HG03025 (cell line): ENCODE results near the gene NRARP.
"Not testable (repeated sequence)": the region's sequence is repeated elsewhere in the genome, so short reads cannot be mapped to it uniquely, and the experiment has no call there.

Experiments
- ATAC-seq: cut with Tn5 transposase; IDR thresholded peaks from one replicate; pipeline ENCODE4 v1.9.1; 2021; ENCODE audit warnings: mild to moderate bottlenecking, moderate library complexity; ENCODE audit not compliant: unreplicated experiment, low FRiP score

NRARP gene

DNA sequence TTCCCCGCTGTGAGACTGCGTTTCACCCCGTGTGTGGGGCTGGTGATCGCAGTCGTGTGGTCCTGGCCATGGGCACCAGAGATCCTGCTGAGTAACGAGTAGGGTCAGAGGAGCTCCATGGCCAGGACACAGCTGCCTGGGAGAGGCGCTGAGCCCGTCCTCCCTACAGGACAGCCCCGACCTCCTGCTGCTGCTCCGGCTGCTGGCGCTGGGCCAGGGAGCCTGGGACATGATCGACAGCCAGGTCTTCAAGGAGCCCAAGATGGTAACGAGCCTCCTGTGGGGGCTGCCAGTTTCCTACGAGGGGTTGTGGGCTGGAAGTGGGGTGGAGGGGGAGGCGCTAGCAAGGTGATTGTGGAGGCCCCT, 35.9 kb downstream of the NRARP start:
- no peak for ATAC-seq

GRCh38 chr9:137265496-137266161, 36.4 kb downstream of the NRARP start:
- ATAC-seq, result no peak

DNA sequence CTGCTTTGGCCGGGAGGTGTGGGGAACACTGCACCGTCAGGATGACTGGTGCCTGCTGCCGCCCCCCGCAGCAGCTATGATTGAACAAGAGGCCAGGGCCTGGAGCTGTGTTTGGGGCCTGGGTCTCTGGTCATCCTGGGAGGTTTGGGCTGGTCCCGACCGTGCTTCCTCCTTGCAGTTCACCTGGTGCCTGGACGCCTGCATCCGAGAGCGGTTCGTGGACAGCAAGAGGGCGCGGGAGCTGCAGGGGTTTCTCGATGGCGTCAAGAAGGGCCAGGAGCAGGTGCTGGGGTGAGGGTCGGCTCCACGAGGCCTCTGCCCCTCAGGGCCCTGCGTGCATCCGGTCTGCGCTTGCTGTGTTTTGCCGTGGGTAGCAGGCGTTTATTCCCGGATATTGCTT, 38.0 kb downstream of the NRARP start:
- ATAC-seq, result no peak

DNA sequence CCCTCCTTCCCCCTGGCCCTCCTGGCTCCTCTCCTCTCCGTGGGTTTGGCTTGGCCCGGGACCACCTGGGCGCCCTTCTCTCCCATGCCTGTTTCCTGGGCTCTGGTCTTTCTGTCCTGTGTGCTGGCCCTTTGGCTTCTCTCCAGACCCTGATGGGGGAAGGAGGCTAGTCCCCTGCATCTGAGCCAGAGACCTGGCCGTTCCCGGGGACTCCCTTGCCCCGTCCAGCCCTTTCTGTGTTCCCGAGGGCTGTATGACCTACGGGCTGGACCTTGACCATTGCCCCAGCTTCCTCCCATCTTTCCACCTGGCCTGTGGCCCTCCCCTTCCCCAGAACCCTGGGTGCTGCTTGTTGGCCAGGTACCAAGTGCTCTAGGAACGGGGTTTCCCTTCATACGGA, 38.6 kb downstream of the NRARP start:
- no peak for ATAC-seq

DNA sequence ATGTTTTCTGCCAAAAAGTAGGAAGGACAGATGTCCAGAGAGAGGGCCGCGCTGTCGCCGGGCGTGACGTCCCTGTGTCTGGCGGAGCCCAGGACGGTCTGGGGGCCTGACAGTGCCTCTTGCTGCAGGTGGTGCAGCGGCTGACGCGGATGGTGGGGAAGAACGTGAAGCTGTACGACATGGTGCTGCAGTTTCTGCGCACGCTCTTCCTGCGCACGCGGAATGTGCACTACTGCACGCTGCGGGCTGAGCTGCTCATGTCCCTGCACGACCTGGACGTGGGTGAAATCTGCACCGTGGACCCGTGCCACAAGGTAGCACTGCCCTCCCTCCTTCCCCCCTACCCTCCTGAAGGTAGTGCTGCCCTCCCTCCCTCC, 39.2 kb downstream of the NRARP start:
- no peak for ATAC-seq

DNA sequence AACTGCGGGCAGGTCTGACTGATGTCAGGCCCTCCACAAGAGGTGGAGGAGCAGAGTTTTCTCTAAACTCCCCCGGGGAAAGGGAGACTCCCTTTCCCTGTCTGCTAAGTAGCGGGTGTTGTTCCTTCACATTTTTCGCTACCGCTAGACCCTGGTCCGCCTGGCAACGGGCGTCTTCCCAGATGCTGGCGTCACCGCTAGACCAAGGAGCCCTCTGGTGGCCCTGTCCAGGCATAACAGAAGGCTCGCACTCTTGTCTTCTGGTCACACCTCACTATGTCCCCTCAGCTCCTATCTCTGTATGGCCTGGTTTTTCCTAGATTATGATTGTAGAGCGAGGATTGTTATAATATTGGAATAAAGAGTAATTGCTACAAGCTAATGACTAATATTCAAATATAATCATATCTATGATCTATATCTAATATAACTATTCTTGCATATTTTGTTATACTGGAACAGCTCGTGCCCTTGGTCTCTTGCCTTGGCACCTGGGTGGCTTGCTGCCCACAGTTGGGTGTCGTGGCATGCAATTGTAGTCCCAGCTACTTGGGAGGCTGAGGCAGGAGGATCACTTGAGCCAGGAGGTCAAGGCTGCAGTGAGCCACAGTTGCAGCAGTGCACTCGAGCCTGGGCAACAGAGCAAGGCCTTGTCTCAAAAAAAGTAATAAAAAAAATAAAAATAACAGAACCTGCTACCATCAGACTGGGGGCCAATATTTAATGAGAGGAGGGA, 39.7 kb downstream of the NRARP start:
- not testable (repeated sequence) for ATAC-seq

DNA sequence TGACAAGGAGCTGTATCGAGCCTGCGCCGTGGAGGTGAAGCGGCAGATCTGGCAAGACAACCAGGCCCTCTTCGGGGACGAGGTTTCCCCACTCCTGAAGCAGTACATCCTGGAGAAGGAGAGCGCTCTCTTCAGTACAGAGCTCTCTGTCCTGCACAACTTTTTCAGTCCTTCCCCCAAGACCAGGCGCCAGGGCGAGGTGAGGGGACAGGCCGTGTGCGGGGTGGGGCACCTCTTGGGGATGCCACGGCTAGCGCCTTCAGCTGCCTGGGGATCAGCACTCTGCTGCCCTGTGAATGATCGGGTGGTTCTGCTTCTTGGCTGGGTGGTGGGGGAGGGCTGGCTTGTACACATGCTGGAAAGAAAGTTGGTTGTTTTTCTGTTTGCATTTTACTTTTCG, 45.2 kb downstream of the NRARP start:
- no peak for ATAC-seq

- ATAC-seq, result no peak
Measured at GRCh38 chr9:137256362-137256761, 45.7 kb downstream of the NRARP start.

DNA sequence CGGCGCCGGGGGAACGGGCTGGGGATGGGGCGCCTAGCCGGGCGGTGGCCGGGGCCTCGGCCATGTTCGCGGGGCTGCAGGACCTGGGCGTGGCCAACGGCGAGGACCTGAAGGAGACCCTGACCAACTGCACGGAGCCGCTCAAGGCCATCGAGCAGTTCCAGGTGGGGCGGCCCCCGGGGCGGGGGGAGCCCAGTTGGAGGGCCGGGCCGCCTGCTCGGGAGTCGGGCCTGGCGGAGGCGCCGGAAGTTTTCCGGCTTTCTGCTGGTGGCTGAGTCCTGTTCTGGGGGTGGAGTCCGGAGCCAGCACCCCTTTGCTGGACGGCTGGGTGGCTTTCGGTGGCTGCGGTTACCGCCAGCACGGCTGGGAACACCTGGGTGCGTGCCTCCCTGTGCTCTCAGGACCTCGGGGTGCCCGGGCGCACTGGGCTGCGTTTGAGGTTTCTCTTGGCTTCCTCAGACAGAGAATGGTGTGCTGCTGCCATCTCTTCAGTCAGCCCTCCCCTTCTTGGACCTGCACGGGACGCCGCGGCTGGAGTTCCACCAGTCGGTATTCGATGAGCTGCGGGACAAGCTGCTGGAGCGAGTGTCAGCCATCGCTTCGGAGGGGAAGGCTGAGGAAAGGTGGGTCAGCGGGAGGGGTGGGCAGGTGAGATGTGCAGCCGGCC, 46.5 kb downstream of the NRARP start:
- no peak for ATAC-seq

GRCh38 chr9:137254624-137255447, 47.2 kb downstream of the NRARP start, which contains the start of gene NELFB:
NELFB (plus strand) TSS chr9:137255327.
- ATAC-seq, result peak; percentile 79

DNA sequence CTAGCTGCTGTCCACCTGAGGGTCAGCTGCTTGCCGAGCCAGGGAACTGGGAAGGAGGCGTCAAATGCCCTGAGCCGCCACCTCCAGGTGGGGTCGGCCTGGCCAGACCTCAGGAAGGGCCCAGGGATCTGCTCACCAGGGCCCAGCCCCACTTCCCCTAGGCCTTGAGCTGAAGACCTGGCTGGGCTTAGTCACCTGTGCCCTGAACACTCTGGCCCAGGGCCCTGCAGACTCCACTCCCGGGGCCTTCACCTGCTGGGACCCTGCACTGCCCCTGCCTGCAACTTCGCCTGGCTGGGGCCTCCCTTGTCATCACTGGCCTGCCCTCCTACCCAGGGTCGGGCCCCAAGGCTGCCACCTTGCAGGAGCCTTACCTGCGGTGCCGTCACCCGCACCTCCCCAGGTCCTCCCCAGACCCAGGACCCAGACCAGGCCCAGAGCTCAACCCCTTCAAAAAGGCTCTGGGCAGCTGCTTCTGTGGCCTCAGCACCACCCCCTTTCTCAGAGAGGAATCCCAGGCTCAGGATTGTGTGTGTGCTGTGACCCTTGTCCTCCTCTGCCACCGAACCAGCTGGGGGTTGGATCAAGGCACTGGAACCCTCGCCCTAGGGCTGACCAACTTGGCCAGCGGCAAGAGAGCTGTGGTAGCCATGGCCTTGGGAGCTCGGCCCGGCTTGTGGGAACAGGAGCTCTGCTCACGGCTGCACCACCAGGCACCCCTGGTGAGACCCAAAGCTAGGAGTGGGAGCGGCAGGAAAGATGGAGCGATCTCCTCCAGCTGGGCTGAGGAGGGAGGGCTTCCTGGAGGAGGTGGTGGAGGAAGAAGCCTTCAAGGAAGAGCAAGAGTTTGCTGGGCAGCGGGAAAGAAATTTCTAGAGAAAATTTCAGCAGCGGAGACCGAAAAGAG, 48.1 kb downstream of the NRARP start:
- ATAC-seq, result no peak

DNA sequence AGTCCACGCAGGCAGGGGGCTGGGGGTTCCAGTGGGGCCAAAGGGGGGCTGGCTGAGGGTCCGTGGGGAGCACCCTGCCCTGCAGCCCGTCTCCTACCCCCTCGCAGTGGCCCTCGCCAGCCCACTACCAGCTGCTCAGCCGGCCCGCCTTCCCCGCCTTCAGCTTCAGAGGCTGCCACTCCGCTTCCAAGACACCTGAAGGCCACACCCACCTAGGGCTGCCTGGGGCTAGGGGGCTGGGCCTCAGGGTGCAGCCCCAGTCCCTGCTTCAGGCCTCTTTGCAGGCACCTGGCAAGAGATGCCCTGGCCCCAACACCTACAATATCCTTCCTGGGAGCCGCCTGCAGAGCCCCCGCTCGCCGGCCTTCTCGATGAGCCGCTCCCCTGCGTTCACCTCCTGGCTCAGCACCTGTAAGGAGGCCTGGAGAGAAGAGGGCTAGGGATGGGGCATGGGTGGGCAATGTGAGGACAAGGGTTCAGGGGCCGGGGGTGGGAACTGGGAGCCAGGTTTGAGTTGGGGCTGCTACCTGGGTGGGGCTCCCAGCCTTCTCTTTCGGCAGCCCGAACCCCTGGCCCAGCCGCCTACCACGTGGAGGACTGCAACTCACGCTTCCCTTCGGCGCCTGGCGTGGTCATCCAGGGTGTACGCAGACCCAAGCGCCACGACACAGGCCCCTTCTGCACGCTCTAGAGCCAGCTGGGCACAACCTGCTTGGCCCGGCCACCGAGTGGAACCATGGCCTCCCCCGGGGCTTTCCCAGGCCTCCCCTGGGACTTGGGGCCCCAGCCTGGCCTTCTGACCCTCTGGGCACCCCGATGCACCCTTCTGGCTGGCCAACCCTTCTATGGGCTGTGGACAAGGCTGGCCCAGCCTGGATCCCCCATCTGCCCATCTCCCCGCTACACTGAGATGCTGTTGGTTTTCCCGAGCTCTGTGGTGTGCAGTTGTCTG, 49.2 kb downstream of the NRARP start:
- no peak for ATAC-seq

- no peak for ATAC-seq
Measured at GRCh38 chr9:137251490-137252268, 50.4 kb downstream of the NRARP start.

GRCh38 chr9:137251194-137251461, 50.9 kb downstream of the NRARP start, which contains the start of gene STPG3:
STPG3 (plus strand) TSS chr9:137251286; CDS start chr9:137251287, 1 bp downstream.
- no peak for ATAC-seq

GRCh38 chr9:137250329-137251193, 51.5 kb downstream of the NRARP start:
- ATAC-seq, result no peak
